ENCODE measurements around the gene INCA1. TPM values are rescaled to one million over a fixed set of nuclear protein-coding genes. Genes with fewer than 3 reads are reported as not detected.

INCA1 gene
- total and polyA plus RNA-seq, 2 of the 13 experiments (the other 11 are each of a cell fraction or from before 2014, with no cell fraction given) = 0.93 to 2.6 TPM

- TF ChIP-seq SNAPC4 (CRISPR knock-in tag; IDR thresholded peaks at IDR 0.05) (0 out of 2 replicates have a peak, but pooled peaks have one; percentile 7), ESRRA (CRISPR knock-in tag; IDR thresholded peaks at IDR 0.05; ENCODE audit: low read depth) (peak; percentile 52; the same call in 1 of the 2 replicates), KDM5A (IDR thresholded peaks at IDR 0.05; ENCODE audit: borderline replicate concordance, low read length) (peak; percentile 63; the same call in 1 of the 2 replicates), BRD4 (CRISPR knock-in tag; IDR thresholded peaks at IDR 0.05) (0 out of 2 replicates have a peak, but pooled peaks have one; percentile 28), PITX1 (CRISPR knock-in tag; IDR thresholded peaks at IDR 0.05) (peak; percentile 74; the same call in 1 of the 2 replicates), CBX2 (IDR thresholded peaks at IDR 0.05; ENCODE audit: low read depth, low read length) (no peak), CBX2 (CRISPR knock-in tag; IDR thresholded peaks at IDR 0.05; ENCODE audit: low read depth) (no peak), HNRNPL (IDR thresholded peaks at IDR 0.05; ENCODE audit: low read depth, low read length) (peak; percentile 88), ZSCAN25 (CRISPR knock-in tag; IDR thresholded peaks at IDR 0.05) (peak; percentile 86; the same call in 1 of the 2 replicates), NR2F1 (CRISPR knock-in tag; IDR thresholded peaks at IDR 0.05) (peak; percentile 46 to 61), SOX13 (IDR thresholded peaks at IDR 0.05) (no peak), SOX13 (CRISPR knock-in tag; conservative IDR thresholded peaks at IDR 0.05 in 1 of 2, IDR thresholded peaks at IDR 0.05 in 1 of 2) (peak in 1 of 2 experiments; percentile 44; a peak in 1 of 4 replicates), ZFP41 (CRISPR knock-in tag; IDR thresholded peaks at IDR 0.05; ENCODE audit: borderline replicate concordance) (no peak), FOXP4 (CRISPR knock-in tag; IDR thresholded peaks at IDR 0.05) (peak; percentile 31; the same call in 1 of the 2 replicates), THAP9 (CRISPR knock-in tag; IDR thresholded peaks at IDR 0.05; ENCODE audit: borderline replicate concordance) (peak; percentile 67; the same call in 1 of the 2 replicates), SP5 (CRISPR knock-in tag; IDR thresholded peaks at IDR 0.05; ENCODE audit: borderline replicate concordance, low read depth) (peak; percentile 62; the same call in 1 of the 2 replicates), SOX6 (IDR thresholded peaks at IDR 0.05) (no peak), SOX6 (CRISPR knock-in tag; IDR thresholded peaks at IDR 0.05) (0 out of 2 replicates have a peak, but pooled peaks have one; percentile 20), THAP7 (CRISPR knock-in tag; IDR thresholded peaks at IDR 0.05) (peak; percentile 71; the same call in 1 of the 2 replicates)
Observed at GRCh38 chr17:4950746-4951204, 46.5 kb downstream of the INCA1 start, which contains the start of gene ENO3 (continued).

Data from HepG2 (cell line).